ENCODE data around the gene PDE4B. TPM values are rescaled to one million over a fixed set of nuclear protein-coding genes. Genes with fewer than 3 reads are reported as not detected.
A peak's percentile ranks its signal among the peaks of the same experiment; 100 is the strongest.

Gene PDE4B
- total RNA-seq, 2 donors from 2014 or later, result 4.3 to 18.0 TPM

DNA sequence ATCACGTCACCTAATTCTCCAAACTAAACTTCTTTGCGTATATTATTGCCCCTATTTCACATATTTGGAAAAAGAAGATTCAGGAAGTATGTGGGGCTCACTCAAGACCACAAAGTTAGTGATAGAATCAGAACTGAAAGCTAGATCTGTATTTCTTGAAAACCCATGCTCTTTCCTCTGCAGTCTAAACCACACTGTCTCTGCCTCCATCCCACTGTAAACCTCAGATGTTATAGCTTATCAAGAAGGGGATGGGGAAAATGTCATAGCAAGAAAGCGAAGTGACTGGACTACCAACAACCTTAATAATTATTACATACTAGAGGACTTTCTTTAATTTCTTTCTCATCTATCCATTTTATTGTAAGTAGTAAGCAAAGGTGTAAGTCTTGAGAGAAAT, 483.5 kb downstream of the PDE4B start:
- H3K4me3 Mint-ChIP-seq, result no peak overlapping the region
- Histone ChIP-seq H3K27me3 (ENCODE audit: control insufficient read depth, insufficient read depth, low read length, poor library complexity, severe bottlenecking) (no peaks in the 10 kb centered on the region), H3K4me1 (ENCODE audit: control insufficient read depth, insufficient read depth, low read length) (peaks cover 6% of the 10 kb centered on the region), H3K36me3 (ENCODE audit: control insufficient read depth, insufficient read depth, low read length) (no peaks in the 10 kb centered on the region), H3K4me3 (ENCODE audit: low read length) (no peak overlapping the region), H3K9ac (ENCODE audit: extremely low read depth, low read length, poor library complexity, severe bottlenecking) (no peak overlapping the region), H3K27ac (ENCODE audit: low read depth, low read length) (no peak overlapping the region), H3K9me3 (ENCODE audit: control insufficient read depth, low read length) (no peaks in the 10 kb centered on the region)
- 98% methylated on average over 3 of the region's 3 CpGs; no CpG with 5 or more reads in 1 of the 2 experiments for WGBS, 2 experiments (ENCODE audit: insufficient coverage in 1 of 2, insufficient read length in 1 of 2)
- no peaks in the 10 kb centered on the region for H3K36me3 Mint-ChIP-seq (ENCODE audit: low read depth)
- H3K9me3 Mint-ChIP-seq, result no peaks in the 10 kb centered on the region
- no peaks in the 10 kb centered on the region for H3K27me3 Mint-ChIP-seq (ENCODE audit: insufficient read depth)
- H3K4me1 Mint-ChIP-seq, result peaks cover 35% of the 10 kb centered on the region
- no peak overlapping the region for H3K27ac Mint-ChIP-seq
- TF ChIP-seq, protein P1, sequence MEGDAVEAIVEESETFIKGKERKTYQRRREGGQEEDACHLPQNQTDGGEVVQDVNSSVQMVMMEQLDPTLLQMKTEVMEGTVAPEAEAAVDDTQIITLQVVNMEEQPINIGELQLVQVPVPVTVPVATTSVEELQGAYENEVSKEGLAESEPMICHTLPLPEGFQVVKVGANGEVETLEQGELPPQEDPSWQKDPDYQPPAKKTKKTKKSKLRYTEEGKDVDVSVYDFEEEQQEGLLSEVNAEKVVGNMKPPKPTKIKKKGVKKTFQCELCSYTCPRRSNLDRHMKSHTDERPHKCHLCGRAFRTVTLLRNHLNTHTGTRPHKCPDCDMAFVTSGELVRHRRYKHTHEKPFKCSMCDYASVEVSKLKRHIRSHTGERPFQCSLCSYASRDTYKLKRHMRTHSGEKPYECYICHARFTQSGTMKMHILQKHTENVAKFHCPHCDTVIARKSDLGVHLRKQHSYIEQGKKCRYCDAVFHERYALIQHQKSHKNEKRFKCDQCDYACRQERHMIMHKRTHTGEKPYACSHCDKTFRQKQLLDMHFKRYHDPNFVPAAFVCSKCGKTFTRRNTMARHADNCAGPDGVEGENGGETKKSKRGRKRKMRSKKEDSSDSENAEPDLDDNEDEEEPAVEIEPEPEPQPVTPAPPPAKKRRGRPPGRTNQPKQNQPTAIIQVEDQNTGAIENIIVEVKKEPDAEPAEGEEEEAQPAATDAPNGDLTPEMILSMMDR (conservative IDR thresholded peaks at IDR 0.05), result no peak
- no peak for DNase-seq

DNA sequence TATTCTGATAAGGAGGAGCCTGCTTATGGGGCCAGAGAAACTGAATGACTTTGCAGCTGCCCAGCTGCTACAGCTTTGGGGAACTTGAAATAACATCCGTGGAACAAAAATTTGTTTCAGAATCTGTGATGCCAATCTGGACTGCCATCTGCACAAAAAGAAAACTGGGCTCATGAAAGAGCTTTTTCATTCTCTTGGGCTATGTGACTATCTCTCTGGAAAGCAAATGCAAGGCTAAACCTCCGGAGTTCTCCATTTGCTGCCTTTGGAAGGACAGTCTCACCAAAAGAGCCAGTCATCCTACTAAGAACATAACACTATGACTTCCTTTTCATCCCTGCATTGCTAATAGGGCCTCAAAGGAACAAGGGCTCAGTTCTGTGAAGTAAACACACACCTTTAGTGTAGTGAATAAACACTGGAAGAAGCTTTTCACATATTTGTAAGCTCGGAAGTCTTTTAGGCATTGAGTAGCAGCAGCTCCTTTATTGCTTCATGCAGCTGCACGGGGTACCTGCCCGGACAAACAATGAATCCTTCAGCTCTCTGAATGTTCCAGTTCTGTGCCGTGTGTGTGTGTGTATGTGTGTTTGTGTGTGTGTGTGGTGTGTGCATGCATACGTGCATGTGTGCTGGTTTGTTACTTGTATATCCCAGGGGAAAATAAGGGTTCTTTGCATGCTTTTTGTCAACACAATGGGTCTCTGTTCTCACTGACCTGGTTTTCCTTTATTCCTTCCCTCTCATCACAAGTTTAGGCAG, 485.7 kb downstream of the PDE4B start:
- H3K36me3 ChIP-seq (ENCODE audit: control insufficient read depth, insufficient read depth, low read length), result no peaks in the 10 kb centered on the region
- peak overlapping the region; percentile 68 for H3K27ac Mint-ChIP-seq
- DNase-seq, result no peak
- H3K4me1 ChIP-seq (ENCODE audit: control insufficient read depth, insufficient read depth, low read length), result peaks cover 13% of the 10 kb centered on the region
- 72 to 89% methylated on average over 4 to 7 of the region's 7 CpGs for WGBS, 2 experiments (ENCODE audit: insufficient coverage in 1 of 2, insufficient read length in 1 of 2)
- H3K27me3 Mint-ChIP-seq (ENCODE audit: insufficient read depth), result no peaks in the 10 kb centered on the region
- peaks cover 23% of the 10 kb centered on the region for H3K4me1 Mint-ChIP-seq
- H3K9me3 Mint-ChIP-seq, result no peaks in the 10 kb centered on the region
- no peak overlapping the region for H3K4me3 Mint-ChIP-seq
- H3K36me3 Mint-ChIP-seq (ENCODE audit: low read depth), result no peaks in the 10 kb centered on the region
- no peaks in the 10 kb centered on the region for H3K27me3 ChIP-seq (ENCODE audit: control insufficient read depth, insufficient read depth, low read length, poor library complexity, severe bottlenecking)
- no peak overlapping the region for H3K27ac ChIP-seq (ENCODE audit: low read depth, low read length)
- H3K9me3 ChIP-seq (ENCODE audit: control insufficient read depth, low read length), result no peaks in the 10 kb centered on the region
- TF ChIP-seq, protein P1 (conservative IDR thresholded peaks at IDR 0.05), result no peak
- H3K4me3 ChIP-seq (ENCODE audit: low read length), result no peak overlapping the region
- H3K9ac ChIP-seq (ENCODE audit: extremely low read depth, low read length, poor library complexity, severe bottlenecking), result no peak overlapping the region

DNA sequence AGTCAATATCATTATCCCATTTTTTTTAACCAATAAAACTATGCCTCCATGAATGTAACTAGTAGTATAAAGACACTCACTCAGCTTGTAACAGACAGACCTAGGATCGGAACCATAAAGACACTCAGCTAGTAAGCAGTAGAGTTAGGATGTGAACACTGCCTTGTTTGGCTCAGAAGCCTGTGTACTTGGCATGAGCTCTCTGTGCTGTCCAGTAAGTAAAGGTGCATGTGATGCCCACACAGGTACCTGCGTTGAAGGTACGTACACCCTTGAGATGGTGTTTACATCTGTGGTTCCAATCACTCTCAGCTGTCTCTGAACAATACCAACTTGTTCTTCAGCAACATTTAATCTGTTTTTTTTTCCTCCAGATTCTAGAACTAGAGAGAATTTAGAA, 489.1 kb downstream of the PDE4B start:
- peaks cover 9% of the 10 kb centered on the region for H3K4me1 ChIP-seq (ENCODE audit: control insufficient read depth, insufficient read depth, low read length)
- H3K36me3 Mint-ChIP-seq (ENCODE audit: low read depth), result no peaks in the 10 kb centered on the region
- no peak overlapping the region for H3K9ac ChIP-seq (ENCODE audit: extremely low read depth, low read length, poor library complexity, severe bottlenecking)
- no peaks in the 10 kb centered on the region for H3K27me3 ChIP-seq (ENCODE audit: control insufficient read depth, insufficient read depth, low read length, poor library complexity, severe bottlenecking)
- no peaks in the 10 kb centered on the region for H3K9me3 ChIP-seq (ENCODE audit: control insufficient read depth, low read length)
- WGBS, 2 experiments (ENCODE audit: insufficient coverage in 1 of 2, insufficient read length in 1 of 2), result 95 to 96% methylated on average over 3 of the region's 3 CpGs
- H3K4me1 Mint-ChIP-seq, result peaks cover 12% of the 10 kb centered on the region
- no peak overlapping the region for H3K27ac Mint-ChIP-seq
- no peak overlapping the region for H3K27ac ChIP-seq (ENCODE audit: low read depth, low read length)
- no peaks in the 10 kb centered on the region for H3K9me3 Mint-ChIP-seq
- no peak overlapping the region for H3K4me3 Mint-ChIP-seq
- H3K27me3 Mint-ChIP-seq (ENCODE audit: insufficient read depth), result no peaks in the 10 kb centered on the region
- H3K36me3 ChIP-seq (ENCODE audit: control insufficient read depth, insufficient read depth, low read length), result no peaks in the 10 kb centered on the region
- TF ChIP-seq, protein P1 (conservative IDR thresholded peaks at IDR 0.05), result no peak
- no peak for DNase-seq
- H3K4me3 ChIP-seq (ENCODE audit: low read length), result no peak overlapping the region

Measured in endodermal cell (in vitro differentiated cells).